ENCODE measurements around the gene LRRC8E.
"Not testable (repeated sequence)": the region's sequence is repeated elsewhere in the genome, so short reads cannot be mapped to it uniquely, and the experiment has no call there.

Gene LRRC8E

GRCh38 chr19:7910321-7911161, 22.2 kb downstream of the LRRC8E start:
- DNase-seq: no peak

DNA sequence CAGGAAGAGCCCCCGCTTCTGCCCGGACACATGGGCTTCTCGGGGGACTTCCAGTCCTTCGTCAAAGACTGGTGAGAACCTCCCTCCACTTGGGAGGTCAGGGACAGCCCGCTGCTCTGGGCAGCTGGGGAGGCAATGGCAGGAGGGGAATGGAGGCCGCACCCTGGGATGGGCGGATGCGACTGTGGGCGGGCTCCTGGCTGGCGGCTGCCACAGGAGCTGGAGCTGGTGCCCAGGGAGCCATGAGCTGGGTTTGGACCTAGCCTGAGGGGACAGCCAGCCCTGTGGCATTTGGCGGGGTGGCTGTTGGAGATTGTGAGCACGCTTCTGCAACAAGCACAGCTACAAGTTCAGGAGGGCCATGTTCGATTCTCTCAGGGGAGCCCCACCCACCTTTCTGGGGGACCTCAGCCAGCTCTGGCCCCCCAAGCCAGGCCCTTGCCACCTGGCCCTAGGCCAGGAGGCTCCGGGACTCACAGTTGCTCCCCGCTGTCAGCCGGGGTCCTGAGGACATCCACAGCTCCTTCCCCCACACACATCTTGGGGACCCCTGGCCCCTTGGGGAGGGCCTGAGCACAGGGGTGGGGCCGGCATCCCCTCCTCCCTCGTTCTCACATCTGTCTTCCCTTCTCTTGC, 23.3 kb downstream of the LRRC8E start:
- no peak for DNase-seq

DNA sequence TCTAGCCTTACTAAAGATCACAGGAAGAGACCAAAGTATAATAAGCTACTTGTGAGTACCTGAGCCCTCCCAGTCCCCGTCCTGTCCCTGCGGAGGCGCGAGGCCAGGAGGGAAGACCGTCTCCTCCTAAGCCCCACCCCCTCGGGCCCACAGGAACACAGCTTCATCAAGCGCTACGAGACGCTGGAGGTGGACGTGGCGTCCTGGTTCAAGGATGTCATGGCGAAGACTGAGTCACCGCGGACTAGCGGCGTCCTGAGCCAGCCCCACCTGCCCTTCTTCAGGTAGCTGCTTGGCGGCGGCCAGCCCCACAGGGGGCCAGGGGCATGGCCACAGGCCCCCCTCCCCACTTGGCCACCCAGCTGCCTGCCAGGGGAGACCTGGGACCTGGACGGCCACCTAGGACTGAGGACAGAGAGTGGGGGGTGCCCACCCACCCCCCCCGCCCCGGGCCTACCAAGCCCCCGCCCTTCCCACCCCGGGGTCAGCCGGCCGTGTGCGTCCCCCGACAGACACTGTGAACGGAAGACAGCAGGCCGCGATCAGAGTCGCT, 23.9 kb downstream of the LRRC8E start:
- DNase-seq: no peak

DNA sequence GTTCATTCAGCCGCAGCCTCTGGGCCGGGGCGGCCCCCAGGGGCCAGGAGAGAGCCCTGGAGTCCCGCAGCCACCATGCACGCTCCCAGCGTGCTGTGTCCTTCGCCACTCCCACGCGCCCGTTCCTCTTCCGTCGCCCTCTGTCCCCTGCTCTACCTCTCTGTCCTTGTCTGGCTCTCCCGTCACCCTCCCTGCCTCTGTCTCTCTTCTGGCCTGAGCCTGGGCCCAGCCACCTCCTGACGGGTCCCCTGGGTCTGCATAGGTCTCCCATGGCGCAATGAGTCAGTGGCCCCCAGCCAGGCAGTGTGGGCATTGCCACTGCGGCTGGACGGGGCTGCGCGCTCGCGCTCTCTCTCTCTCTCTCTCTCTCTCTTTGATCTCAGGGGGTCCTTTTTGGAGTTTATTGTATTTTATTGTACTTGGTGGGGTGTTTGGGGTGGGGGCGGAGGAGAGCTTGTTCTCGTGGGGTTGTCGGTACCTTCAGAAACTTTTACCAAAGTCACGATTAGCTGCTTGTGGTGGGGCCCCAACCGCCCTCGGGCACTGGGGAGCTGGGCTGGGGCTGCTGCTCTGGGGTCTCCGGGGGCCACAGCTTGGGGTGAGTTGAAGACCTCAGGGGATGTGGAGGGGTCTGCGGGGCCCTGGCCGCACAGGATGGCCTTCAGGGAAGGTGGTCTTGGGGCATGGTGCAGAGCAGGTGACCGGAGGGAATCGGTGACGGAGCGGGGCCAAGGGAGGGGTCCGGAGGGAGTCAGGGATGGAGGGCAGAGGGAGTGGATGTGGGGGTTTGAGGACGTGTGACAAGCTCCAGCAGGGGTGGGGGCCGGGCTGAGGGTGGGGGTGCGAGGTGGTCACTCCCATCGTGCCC, 24.6 kb downstream of the LRRC8E start:
- no peak for DNase-seq

GRCh38 chr19:7913652-7914051, 25.3 kb downstream of the LRRC8E start:
- no peak for DNase-seq

- no peak for DNase-seq
Observed at GRCh38 chr19:7914099-7914498, 25.8 kb downstream of the LRRC8E start.

DNA sequence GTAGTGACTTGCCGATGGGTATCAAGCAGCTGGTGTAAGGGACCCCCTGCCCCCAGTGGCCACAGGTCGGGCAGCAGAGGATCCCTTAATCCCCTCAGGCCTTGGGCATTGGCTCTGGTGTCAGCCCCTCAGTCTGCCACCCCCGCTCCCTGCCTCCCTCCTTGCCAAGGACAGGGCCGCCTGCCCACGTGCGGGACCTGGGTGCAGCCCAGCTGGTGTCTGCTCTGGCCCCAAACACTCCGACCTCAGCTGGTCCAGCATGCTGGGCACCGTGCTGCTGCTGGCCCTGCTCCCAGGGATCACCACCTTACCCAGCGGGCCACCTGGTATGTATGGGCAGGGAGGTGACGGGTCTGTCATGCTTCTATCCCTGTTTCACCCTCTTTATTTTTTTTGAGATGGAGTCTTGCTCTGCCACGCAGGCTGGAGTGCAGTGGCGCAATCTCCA, 26.3 kb downstream of the LRRC8E start, which contains the start of gene TGFBR3L:
TGFBR3L (plus strand) TSS at position 233 of the 448 bp plus-strand sequence.
- DNase-seq: no peak

DNA sequence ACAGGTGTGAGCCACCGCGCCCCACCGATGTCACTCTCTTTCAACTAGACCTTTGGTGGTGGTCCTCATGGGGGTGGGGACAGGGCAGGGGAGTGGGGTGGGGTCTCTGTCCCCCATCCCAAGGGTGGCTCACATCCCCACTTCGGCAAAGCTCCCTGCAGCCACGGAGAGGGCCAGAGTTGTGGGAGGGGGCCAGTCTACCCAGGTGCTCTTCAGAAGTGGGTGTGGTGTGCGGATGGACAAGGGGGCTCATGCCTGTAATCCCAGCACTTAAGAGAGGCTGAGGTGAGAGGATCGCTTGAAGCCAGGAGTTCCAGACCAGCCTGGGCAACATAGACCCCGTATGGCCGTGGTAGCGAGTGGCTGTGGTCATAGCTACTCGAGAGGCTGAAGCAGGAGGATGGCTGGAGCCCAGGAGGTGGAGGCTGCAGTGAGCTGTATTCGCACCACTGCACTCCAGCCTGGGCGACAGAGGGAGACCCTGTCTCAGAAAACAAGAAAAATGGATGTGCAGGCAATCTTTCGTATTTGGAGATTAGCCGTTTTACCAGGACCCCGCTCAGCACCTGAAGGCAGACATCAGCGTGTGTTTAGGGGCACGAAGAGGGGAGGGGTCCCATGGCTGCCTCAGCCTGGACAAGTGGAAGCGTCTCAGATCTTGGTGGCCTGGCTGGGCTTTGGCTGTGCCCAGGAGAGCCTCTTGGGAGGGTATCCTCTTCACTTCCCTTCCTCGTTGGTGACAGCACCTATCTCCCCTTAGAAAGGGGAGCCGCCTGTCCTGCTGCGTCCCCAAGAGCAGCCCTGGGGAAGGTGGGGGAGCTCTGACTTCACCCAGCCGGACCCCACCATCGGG, 27.2 kb downstream of the LRRC8E start:
- DNase-seq: no peak

- DNase-seq: no peak
Observed at GRCh38 chr19:7916103-7916954, 28.0 kb downstream of the LRRC8E start.

DNA sequence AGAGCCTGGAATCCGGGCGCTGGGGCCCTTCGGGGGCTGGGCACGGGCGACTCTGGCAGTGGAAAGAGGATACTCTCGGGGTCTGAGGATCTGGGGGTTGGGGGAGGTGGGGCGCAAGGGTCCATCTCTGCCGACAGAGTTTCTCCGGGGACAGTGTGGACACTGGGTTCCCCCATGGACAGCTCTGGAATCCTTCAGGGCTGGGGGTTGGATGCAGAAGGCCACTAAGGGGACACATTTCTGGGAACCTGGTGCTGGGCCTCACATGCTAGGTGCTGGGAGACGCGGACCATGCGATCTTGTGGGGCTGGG, 28.6 kb downstream of the LRRC8E start:
- DNase-seq: no peak

- DNase-seq: no peak
Observed at GRCh38 chr19:7917267-7918061, 29.2 kb downstream of the LRRC8E start.

DNA sequence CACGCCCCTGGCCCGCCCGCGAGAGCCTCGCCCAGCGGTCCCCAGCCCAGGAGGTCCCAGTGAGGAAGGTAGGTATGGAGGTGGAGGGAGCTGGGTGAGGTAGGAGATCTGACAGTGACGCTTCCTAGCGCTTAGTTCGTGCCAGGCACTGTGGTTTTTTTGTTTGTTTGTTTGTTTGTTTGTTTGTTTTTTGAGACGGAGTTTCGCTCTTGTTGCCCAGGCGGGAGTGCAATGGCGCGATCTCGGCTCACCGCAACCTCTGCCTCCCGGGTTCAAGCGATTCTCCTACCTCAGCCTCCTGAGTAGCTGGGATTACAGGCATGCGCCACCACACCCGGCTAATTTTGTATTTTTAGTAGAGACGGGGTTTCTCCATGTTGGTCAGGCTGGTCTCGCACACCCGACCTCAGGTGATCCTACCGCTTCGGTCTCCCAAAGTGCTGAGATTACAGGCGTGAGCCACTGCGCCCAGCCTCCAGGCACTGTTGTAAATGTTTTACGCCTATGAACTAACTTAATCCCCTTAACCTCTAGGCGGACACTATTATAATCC, 29.8 kb downstream of the LRRC8E start:
- not testable (repeated sequence) for DNase-seq

DNA sequence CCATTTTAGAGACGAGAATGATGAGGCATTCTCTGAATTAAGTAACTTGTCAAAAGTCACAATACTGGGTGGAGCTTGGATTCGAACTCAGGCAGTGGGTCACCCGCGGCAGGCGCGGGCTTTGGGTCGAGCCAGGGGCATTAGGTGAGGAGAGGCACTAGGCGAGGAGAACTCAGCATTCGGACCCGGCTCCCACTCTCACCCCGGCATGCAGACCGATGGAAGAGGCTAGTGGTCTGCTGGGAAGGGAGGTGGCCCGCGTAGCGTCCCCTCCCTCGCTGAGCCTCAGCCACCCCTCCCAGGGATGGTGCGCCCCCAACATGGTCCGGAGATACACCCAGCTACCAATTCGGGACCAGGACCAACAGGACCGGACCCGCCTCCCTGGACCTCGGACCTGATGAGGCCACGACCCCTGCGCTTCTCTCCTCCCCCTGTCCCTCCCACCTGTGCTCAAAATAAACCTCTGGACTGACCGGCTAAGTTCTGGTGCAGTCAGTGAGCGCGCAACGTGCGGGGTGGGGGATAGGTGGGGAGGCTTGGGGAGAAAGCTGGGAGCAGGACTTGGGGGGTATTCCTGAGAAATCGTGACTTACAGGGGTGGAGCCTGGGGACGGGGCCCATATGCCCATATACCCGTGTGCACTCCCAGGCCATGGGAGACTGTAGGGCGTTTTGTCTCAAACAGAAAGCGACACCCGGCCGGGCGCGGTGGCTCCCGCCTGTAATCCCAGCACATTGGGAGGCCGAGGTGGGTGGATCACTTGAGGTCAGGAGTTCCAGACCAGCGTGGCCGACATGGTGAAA, 30.5 kb downstream of the LRRC8E start:
- no peak for DNase-seq

GRCh38 chr19:7919610-7920518, 31.6 kb downstream of the LRRC8E start, which contains the start of gene SNAPC2:
TSS of gene SNAPC2 (plus strand) at chr19:7920338. CDS start at chr19:7920367, 29 bp downstream.
- peak; percentile 98 for DNase-seq

DNA sequence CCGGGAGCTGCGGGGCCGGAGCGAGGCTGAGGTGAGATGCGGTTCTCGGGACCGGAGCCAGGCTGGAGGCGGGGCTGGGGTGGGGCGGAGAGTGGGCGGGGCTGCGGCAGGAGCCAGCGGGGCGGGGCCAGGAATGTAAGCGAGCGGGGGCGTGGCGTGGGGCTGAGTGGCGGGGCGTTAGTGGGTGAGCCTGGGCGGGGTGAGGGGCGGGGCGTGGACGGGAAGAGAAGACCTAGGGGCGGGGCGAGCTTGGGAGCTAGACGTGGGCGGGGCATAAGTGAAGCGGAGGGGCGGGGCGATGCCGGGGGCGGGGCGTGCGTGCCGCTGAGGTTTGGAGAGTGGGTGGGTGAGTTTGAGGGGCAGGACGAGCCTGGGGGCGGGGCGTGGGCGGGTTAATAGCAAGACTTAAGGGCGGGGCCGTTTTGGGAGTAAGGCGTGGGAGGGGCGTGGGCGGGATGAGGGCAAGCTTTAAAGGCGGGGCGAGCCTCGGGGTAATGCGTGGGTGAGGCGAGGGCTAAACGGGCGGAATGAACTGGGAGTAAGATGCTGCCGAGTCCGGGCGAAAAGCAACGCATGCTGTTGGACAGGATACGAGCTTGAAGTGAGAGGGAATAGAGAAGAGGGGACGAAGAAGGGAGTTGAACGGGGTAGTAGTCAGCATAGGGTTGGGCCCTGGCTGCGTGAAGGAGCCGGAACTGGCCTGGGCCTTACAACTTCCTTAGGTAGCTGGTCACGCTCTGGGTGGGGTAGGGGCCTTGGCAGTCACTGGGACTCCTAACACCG, 32.4 kb downstream of the LRRC8E start:
- DNase-seq: peak; percentile 100

- no peak for DNase-seq
Observed at GRCh38 chr19:7921302-7921966, 33.1 kb downstream of the LRRC8E start.
